C4-2B (cell line): ENCODE measurements around the gene MUC5AC.

Source experiments
- H3K27ac ChIP-seq: fragments of 450-650 bp; 2 replicates; pipeline ENCODE4 v1.5.1; 2017
- CTCF ChIP-seq: fragments of 450-650 bp; conservative IDR thresholded peaks from 2 replicates; pipeline ENCODE4 v1.5.1; 2017; ENCODE audit warnings: mild to moderate bottlenecking
- ZFX ChIP-seq: fragments of 450-650 bp; IDR thresholded peaks from 2 replicates; pipeline ENCODE4 v1.6.1; 2017

The MUC5AC gene

GRCh38 chr11:1157645-1158591 lies at the start of gene MUC5AC:
TSS of gene MUC5AC (plus strand) at chr11:1157953. CDS start at chr11:1158000, 47 bp downstream.
- TF ChIP-seq CTCF (no peak), ZFX (no peak)

GRCh38 chr11:1108246-1108900 lies 49.4 kb upstream of the MUC5AC start:
- TF ChIP-seq CTCF, result no peak
- TF ChIP-seq ZFX, result no peak
- no peak overlapping the region for H3K27ac ChIP-seq

More at GRCh38 chr11:1157645-1158591, at the start of gene MUC5AC:
- no peak within 1 kb of the TSS for H3K27ac ChIP-seq

GRCh38 chr11:1109101-1109917 lies 48.4 kb upstream of the MUC5AC start:
- TF ChIP-seq ZFX (no peak), CTCF (no peak)
- H3K27ac ChIP-seq, result no peak overlapping the region

- H3K27ac ChIP-seq, result no peak overlapping the region
- TF ChIP-seq CTCF (no peak), ZFX (no peak)
Observed at GRCh38 chr11:1109918-1110705, 47.6 kb upstream of the MUC5AC start.

- H3K27ac ChIP-seq, result no peak overlapping the region
- TF ChIP-seq ZFX (no peak), CTCF (no peak)
Observed at GRCh38 chr11:1111545-1112212, 46.1 kb upstream of the MUC5AC start.
